GM12878 (cell line): ENCODE measurements around the gene KIAA0319L. TPM values are rescaled to one million over a fixed set of nuclear protein-coding genes. Genes with fewer than 3 reads are reported as not detected.

ENCODE experiments used
- ASH2L ChIP-seq: fragments of 300-600, 200-600 bp; sonication (generic); IDR thresholded peaks from 2 replicates; pipeline ENCODE4 v1.6.1; 2017; ENCODE audit warnings: low read depth, mild to moderate bottlenecking, borderline replicate concordance
- BCL11A ChIP-seq: IDR thresholded peaks from 2 replicates; pipeline ENCODE4 v1.6.1; 2011; ENCODE audit warnings: low read depth, low read length
- ETV6 ChIP-seq, 2 experiments: fragments of 450-650 bp in 1 of 2; IDR thresholded peaks in 1 of 2; conservative IDR thresholded peaks in 1 of 2; 2 replicates each; pipeline ENCODE4 v1.6.1; 2014; ENCODE audit warnings: antibody characterized with exemption in 1 of 2, borderline replicate concordance in 1 of 2, low read depth in 1 of 2, mild to moderate bottlenecking in 1 of 2, moderate library complexity in 1 of 2
- HDGF ChIP-seq: fragments of 450-650 bp; IDR thresholded peaks from 2 replicates; pipeline ENCODE4 v1.6.1; 2016; ENCODE audit warnings: antibody characterized with exemption
- MAX ChIP-seq: IDR thresholded peaks from 2 replicates; pipeline ENCODE4 v1.6.1; 2012; ENCODE audit warnings: low read depth, low read length, improper control_type of control experiment
- MEF2A ChIP-seq: IDR thresholded peaks from 2 replicates; pipeline ENCODE4 v1.6.1; 2011; ENCODE audit warnings: low read depth, mild to moderate bottlenecking, low read length, moderate library complexity; ENCODE audit not compliant: insufficient read depth
- MTA2 ChIP-seq: fragments of 450-650 bp; IDR thresholded peaks from 2 replicates; pipeline ENCODE4 v1.6.1; 2016; ENCODE audit warnings: low read depth, mild to moderate bottlenecking, moderate library complexity
- MYB ChIP-seq: fragments of 150-350 bp; IDR thresholded peaks from 2 replicates; pipeline ENCODE4 v1.6.1; 2014; ENCODE audit warnings: mild to moderate bottlenecking, low read depth, low read length, borderline replicate concordance
- NKRF ChIP-seq: fragments of 450-650 bp; conservative IDR thresholded peaks from 2 replicates; pipeline ENCODE4 v1.6.1; 2017; ENCODE audit warnings: mild to moderate bottlenecking, moderate library complexity
- RAD51 ChIP-seq: fragments of 450-650 bp; IDR thresholded peaks from 2 replicates; pipeline ENCODE4 v1.6.1; 2016; ENCODE audit warnings: moderate library complexity, mild to moderate bottlenecking, inconsistent platforms
- RB1 ChIP-seq: fragments of 450-650 bp; formaldehyde crosslinking; IDR thresholded peaks from 2 replicates; pipeline ENCODE4 v1.6.1; 2017; ENCODE audit warnings: mild to moderate bottlenecking, borderline replicate concordance
- REST ChIP-seq: IDR thresholded peaks from 2 replicates; pipeline ENCODE4 v1.6.1; 2012; ENCODE audit warnings: mild to moderate bottlenecking, low read depth, low read length
- SKIL ChIP-seq: fragments of 450-650 bp; IDR thresholded peaks from 2 replicates; pipeline ENCODE4 v1.6.1; 2017; ENCODE audit warnings: mild to moderate bottlenecking, low read depth, inconsistent platforms; ENCODE audit not compliant: poor library complexity, severe bottlenecking
- SMAD1 ChIP-seq: fragments of 450-650 bp; IDR thresholded peaks from 2 replicates; pipeline ENCODE4 v1.6.1; 2018; ENCODE audit warnings: mild to moderate bottlenecking, low read depth; ENCODE audit not compliant: partially characterized antibody
- TCF7 ChIP-seq: IDR thresholded peaks from 2 replicates; pipeline ENCODE4 v1.6.1; 2014; ENCODE audit warnings: antibody characterized with exemption, borderline replicate concordance
- ZBED1 ChIP-seq: IDR thresholded peaks from 2 replicates; pipeline ENCODE4 v1.6.1; 2016; ENCODE audit warnings: borderline replicate concordance
- polyA plus RNA-seq, 11 experiments: library from polyadenylated mRNA; depleted of rRNA in 4 of 11; unstranded in 6 of 11; stranded (reverse) in 5 of 11; fragments of >200 nt; fragmentation: Nextera tagmentation in 4 of 11; fragmentation: Illumina TruSeq in 1 of 11; extraction: Ambion mirVana in 4 of 11; extraction: Trizol in 1 of 11; gene quantifications; 1 replicate in 1 of 11; 2 replicates in 10 of 11; pipeline versions ENCODE4 v1.2.1 to v1.2.3, GENCODE V29; 2011 to 2016; ENCODE audit warnings: inconsistent platforms in 2 of 11, missing spikeins in 2 of 11, low read depth in 1 of 11
- total RNA-seq, 4 experiments: library from RNA; depleted of rRNA in 3 of 4; stranded (reverse); fragments of >200 nt in 3 of 4; fragmentation: Illumina TruSeq in 1 of 4; extraction: Trizol in 1 of 4; gene quantifications; 2 replicates each; pipeline versions ENCODE4 v1.2.1 to v1.2.3, GENCODE V29; 2013 to 2021
- TF ChIP-seq, protein P1 (sequence below): fragments of 450-650 bp; IDR thresholded peaks from 2 replicates; pipeline ENCODE4 v1.6.1; 2018; ENCODE audit warnings: borderline replicate concordance, mild to moderate bottlenecking; ENCODE audit not compliant: partially characterized antibody

The KIAA0319L gene
- total and polyA plus RNA-seq, 10 of the 15 experiments (the other 5 are each of a cell fraction or from before 2014, with no cell fraction given): 2.6 to 57.8 (median 25.4) TPM

DNA sequence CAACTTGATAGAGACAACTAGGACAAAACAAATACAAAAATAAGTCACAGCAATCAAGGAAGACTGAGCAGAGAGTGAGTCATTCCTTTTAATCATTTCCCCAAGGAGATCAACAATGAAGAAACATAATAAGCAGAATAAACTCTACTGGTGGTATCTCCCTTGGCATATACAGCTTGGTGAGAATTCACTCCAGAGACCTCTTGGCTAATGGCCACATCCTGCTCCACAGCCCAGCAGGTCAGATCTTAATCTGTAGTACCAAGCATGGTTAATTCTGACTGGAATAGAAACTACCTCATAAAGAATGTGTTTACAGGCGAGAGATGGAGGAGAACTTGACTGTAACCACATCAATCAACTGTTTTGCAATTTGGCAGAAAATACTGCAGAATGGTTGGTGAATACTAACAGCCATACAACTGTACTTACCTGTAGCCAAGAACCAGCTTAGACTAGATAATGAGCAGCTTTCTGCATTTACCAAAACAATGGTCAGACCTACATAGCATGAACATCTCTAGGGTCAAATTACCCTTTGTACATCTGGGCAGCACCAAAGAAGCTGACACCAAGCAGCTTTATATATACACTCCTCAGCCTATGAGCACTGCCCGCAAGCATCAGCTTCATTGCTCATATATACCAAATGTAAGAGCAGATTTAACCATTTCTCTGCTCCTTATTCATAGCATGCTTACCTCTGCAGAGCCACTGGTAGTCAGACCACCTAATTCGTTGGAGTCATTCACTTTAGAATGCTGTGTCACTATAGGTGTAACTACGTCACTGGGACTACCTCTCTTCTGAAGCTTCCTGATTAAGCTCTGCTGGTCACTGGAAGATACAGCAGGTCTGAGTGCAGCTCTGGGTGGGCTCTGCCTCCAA is 51.0 kb downstream of the KIAA0319L start (continued):
- peak; percentile 90 for TF ChIP-seq MTA2
- TF ChIP-seq MAX: no peak
- peak; percentile 65 for TF ChIP-seq SMAD1
- no peak for TF ChIP-seq NKRF
- TF ChIP-seq SKIL: peak; percentile 75
- TF ChIP-seq HDGF: no peak
- TF ChIP-seq, protein P1, sequence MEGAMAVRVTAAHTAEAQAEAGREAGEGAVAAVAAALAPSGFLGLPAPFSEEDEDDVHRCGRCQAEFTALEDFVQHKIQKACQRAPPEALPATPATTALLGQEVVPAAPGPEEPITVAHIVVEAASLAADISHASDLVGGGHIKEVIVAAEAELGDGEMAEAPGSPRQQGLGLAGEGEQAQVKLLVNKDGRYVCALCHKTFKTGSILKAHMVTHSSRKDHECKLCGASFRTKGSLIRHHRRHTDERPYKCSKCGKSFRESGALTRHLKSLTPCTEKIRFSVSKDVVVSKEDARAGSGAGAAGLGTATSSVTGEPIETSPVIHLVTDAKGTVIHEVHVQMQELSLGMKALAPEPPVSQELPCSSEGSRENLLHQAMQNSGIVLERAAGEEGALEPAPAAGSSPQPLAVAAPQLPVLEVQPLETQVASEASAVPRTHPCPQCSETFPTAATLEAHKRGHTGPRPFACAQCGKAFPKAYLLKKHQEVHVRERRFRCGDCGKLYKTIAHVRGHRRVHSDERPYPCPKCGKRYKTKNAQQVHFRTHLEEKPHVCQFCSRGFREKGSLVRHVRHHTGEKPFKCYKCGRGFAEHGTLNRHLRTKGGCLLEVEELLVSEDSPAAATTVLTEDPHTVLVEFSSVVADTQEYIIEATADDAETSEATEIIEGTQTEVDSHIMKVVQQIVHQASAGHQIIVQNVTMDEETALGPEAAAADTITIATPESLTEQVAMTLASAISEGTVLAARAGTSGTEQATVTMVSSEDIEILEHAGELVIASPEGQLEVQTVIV: no peak
- peak; percentile 56 for TF ChIP-seq RAD51
- peak; percentile 46; the same call in 1 of the 2 replicates for TF ChIP-seq BCL11A
- no peak for TF ChIP-seq ASH2L
- TF ChIP-seq MYB: no peak
- TF ChIP-seq ZBED1: no peak
- peak; percentile 98 for TF ChIP-seq TCF7
- no peak for TF ChIP-seq REST
- TF ChIP-seq MEF2A: peak; percentile 79; the same call in 1 of the 2 replicates
- TF ChIP-seq ETV6 (conservative IDR thresholded peaks at IDR 0.05 in 1 of 2, IDR thresholded peaks at IDR 0.05 in 1 of 2; ENCODE audit: borderline replicate concordance in 1 of 2, low read depth in 1 of 2): 0 out of 4 replicates have a peak, but pooled peaks of 1 of the 2 experiments have one; percentile 36
- no peak for TF ChIP-seq RB1
